ENCODE results near the gene ALPK1.

DNA sequence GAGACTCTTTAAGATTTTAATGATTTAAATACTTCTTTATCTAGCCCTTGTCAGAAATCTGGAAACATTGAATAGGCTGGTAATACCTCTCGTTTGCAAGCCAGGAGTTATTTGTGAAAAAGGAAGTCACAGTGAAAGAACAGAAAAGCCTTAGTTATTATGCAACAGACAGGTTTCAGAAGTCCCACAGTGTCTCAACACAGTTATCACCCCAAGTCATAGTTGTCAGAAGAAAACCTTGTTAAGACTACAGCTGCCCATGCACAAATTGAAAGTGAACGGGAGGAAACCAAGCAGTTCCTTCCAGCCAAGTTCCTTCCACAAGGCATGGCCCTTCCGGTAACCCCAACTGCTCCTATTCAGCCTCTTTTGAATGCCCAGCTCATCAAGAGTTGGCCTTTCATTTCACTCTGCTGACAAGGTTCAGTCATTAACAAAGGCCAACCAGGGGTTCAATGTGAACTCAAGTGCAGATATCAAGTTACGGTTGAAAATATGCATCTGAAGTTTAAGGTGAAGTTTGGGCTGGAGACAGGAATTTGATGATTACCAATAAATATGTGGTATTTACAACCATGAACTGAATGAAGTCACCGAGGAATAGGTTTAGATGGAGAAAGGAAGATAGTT lies 15.6 kb downstream of the ALPK1 start:
- TF ChIP-seq, protein P1, sequence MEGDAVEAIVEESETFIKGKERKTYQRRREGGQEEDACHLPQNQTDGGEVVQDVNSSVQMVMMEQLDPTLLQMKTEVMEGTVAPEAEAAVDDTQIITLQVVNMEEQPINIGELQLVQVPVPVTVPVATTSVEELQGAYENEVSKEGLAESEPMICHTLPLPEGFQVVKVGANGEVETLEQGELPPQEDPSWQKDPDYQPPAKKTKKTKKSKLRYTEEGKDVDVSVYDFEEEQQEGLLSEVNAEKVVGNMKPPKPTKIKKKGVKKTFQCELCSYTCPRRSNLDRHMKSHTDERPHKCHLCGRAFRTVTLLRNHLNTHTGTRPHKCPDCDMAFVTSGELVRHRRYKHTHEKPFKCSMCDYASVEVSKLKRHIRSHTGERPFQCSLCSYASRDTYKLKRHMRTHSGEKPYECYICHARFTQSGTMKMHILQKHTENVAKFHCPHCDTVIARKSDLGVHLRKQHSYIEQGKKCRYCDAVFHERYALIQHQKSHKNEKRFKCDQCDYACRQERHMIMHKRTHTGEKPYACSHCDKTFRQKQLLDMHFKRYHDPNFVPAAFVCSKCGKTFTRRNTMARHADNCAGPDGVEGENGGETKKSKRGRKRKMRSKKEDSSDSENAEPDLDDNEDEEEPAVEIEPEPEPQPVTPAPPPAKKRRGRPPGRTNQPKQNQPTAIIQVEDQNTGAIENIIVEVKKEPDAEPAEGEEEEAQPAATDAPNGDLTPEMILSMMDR (IDR thresholded peaks at IDR 0.05; ENCODE audit: borderline replicate concordance, extremely low read depth, low read length, poor library complexity, severe bottlenecking) = no peak
- TF ChIP-seq EZH2 (IDR thresholded peaks at IDR 0.05; ENCODE audit: borderline replicate concordance, low read depth, low read length, severe bottlenecking) = no peak
